ENCODE results near the gene POMT2.

POMT2 gene

GRCh38 chr14:77265561-77266335 lies 54.9 kb downstream of the POMT2 start:
- no peak for DNase-seq

GRCh38 chr14:77265187-77265515 lies 55.5 kb downstream of the POMT2 start:
- no peak for DNase-seq

GRCh38 chr14:77264466-77265186 lies 56.1 kb downstream of the POMT2 start:
- DNase-seq: no peak

DNA sequence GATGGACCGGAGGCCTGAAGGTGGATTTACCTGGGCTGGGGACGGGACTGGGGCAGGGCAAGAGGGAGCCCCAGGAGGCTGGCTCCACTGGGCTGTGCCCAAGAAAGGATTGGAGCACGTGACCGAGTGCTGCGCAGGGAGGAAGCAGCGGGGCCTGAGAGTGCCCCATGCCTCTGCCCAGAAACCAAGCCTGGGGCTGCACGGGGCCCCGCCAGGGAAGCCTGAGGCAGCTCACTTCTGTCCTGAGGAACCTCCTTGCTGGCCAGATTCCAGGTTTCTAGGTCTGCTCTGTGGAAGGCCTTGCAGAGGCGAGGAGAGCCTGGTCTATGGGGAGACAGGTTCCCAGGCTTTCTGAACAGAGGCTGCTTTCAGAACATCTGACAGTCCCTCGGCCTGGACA lies 60.1 kb downstream of the POMT2 start:
- no peak for DNase-seq

DNA sequence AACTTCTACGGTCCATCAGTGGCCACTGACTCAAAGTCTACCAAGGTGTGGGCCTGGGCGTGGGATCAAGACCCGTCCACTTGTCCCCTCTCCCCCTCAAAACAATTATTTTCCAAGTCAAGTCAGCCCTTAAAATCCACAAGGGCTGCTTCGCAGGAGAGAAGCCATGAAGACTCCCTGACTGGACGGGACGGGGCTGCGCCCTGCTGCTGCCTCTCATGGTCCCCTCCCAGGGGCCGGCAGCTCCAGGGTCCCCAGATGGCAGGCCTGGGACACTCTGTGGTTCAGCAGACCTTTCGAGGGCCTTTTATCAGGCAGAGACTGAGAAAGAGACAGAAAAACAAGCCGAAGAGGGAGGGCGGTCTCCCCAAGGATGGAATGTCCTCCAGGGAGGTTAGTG lies 60.5 kb downstream of the POMT2 start:
- DNase-seq: no peak

GRCh38 chr14:77259025-77259715 lies 61.5 kb downstream of the POMT2 start:
- DNase-seq: no peak

DNA sequence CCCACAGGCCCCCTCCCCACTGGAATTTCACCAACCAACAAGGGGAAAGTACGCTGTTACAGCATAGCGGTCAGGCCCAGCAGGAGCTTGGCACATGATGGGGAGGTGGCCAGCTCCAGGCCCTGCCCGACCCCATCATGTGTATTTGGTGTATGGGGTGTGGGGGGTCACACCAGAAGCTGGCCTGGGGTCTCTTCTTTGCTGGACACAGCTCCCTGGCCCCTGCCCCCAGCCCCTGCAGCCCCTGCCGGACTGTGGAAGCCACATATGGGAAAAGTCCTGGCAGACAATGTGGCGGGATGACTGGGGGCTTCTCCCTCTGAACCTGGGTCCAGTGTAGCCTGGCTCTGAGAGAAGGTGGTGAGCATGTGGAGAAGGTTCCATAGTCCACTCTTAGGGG lies 62.1 kb downstream of the POMT2 start:
- no peak for DNase-seq

- DNase-seq: no peak
Observed at GRCh38 chr14:77257700-77258099, 63.0 kb downstream of the POMT2 start.

DNA sequence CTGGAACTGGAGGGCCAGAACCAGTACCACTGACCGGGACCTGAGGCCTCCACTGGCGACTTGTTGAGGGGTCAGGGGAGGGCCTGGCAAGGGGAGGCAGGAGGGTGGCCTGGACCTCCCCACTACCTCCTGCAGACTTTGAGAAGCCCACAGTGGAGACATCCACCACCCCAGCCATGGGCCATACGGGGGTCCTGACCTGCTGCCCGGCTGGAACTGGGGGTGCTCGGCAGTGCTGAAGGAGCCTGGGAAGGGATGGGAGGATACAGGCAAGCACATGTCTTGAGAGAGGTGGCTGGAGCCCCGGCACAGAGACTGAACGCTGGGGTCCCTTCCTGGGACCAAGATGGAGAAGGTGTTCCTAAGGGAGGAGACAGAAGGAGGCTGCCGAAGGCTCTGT lies 64.0 kb downstream of the POMT2 start:
- no peak for DNase-seq

- DNase-seq: no peak
Observed at GRCh38 chr14:77253333-77254190, 67.1 kb downstream of the POMT2 start.

- DNase-seq: no peak
Observed at GRCh38 chr14:77251870-77252269, 68.8 kb downstream of the POMT2 start.

GRCh38 chr14:77250927-77251326 lies 69.8 kb downstream of the POMT2 start:
- DNase-seq: no peak

DNA sequence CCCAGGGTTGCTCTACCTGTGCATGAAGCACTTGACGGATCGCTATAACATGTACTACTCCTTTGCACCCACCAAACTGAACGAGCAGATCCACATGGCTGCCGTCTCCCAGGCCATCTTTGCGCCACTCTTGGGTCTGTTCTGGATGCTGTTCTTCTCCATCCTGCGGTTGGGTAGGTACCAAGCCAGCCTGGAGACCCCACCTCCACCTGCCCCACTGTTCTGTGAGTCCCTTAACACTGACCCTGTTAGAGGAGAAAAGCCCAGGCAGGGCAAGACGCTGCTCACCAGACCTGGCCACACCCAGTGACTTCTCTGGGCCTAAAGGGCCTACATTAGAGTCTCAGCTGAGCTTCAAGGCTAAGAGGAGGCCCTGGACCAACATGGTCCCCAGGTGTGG lies 71.4 kb downstream of the POMT2 start:
- DNase-seq: no peak

DNA sequence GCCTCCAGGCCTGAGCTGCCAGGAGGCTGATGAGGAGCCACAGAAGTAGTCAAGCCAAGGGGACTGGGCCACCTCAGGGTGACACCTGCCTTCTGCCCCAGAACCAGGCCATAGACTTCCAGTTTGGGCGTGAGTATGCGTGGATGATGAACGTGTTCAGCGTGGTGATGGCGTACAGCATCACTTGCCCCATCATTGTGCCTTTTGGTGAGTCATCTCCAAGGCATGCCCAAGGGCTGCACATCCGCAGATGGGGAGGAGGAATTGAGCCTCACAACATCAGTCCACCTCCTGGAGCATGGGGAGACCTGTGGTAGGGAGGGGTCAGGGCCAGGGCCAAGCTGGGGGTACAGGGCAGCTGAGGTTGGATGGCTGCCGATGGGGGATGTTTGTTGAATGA lies 72.0 kb downstream of the POMT2 start:
- DNase-seq: no peak

DNA sequence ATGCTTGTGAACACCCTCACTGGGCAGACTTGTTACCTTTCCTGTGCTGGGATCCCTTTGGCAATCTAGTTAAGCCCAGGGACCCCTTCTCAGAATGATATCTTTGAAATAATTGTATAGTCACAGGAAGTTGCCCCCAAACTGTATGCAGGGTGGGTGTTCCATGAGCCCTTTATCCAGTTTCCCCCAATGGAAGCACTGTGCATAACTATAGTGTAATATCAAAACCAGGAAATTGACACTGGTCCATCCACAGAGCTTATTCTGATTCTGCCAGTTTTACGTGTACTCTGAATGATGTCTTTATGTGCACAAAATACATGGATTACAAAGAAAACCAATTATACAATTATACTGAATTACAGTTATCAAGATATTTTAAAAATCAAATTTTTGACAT lies 73.9 kb downstream of the POMT2 start:
- no peak for DNase-seq

DNA sequence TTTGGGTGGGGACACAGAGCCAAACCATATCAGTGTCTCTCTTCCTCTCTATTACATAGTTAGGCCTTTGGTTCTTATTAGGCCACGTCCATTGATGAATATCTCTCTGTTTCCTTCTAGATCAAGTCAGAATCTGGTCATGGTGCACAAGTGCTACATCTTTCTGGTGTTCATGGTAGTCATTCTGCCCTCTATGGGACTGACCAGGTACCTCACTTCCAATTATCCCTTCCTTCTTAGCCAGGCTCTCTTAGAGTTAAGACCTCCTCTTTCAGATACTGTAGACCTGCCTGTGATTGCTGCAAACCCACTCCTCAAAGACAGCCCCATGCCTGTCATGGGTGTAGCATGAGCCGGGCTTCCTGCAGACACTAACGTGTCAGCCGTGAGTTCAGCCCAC lies 74.9 kb downstream of the POMT2 start:
- DNase-seq: no peak

- no peak for DNase-seq
Observed at GRCh38 chr14:77243853-77244252, 76.8 kb downstream of the POMT2 start.

- no peak for DNase-seq
Observed at GRCh38 chr14:77242752-77243151, 77.9 kb downstream of the POMT2 start.

GRCh38 chr14:77241955-77242354 lies 78.7 kb downstream of the POMT2 start:
- no peak for DNase-seq

GRCh38 chr14:77240336-77240915 lies 80.3 kb downstream of the POMT2 start:
- no peak for DNase-seq

DNA sequence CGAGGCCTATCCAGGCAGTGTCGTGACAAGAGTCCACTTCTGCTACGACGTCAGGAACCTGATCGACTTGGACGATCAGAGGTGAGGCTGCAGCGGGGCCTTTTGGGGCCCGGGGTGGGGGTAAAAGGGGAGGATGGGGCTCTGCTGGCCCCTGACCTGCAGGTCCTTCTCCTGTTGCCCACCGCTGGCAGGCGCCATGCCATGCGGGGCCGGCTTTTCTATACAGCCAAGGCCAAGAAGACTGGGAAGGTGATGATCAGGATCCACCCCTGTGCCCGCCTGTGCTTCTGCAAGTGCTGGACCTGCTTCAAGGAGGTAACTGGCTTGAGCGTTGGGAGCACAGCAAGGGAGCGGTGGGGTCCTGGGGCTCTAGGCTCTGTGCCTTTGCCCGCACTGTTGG lies 81.3 kb downstream of the POMT2 start:
- no peak for DNase-seq

DNA sequence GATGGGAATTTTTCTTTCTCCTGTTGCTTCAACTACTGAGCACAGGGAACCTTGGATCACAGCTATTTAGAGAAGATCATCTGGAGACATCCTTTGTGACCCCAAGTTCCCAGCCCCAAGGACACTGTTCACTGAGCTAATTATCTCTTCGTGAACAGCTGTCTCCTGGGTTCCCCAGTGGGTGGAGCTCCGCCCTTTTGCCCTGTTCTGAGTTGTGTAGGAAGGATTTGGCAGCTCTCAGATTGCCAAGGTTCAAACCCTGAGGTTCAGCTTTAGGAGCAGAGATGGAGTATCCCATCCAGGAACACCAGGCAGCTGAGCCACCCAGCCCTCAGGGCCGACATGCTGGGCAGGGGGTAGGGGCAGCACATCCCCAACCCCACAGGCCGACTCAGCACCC lies 81.7 kb downstream of the POMT2 start:
- no peak for DNase-seq

- DNase-seq: no peak
Observed at GRCh38 chr14:77238356-77238755, 82.3 kb downstream of the POMT2 start.
